Stomach (tissue), 9 donors: Measurements from ENCODE around the gene PARS2. TPM values are rescaled to one million over a fixed set of nuclear protein-coding genes. Genes with fewer than 3 reads are reported as not detected.
"Not testable (repeated sequence)": the region's sequence is repeated elsewhere in the genome, so short reads cannot be mapped to it uniquely, and the experiment has no call there.

Experiments used
- DNase-seq, 2 donors: peaks; one replicate each; pipeline versions ENCODE4 v3.0.0 to v3.0.0-alpha.2; 2013 to 2019
- H3K27ac ChIP-seq, 5 donors: fragments of 200-600 bp in 4 of 5; sonication (generic) in 4 of 5; one replicate each; pipeline ENCODE4 v1.5.1; 2013 to 2019; ENCODE audit warnings: mild to moderate bottlenecking in 1 of 5, moderate library complexity in 1 of 5
- H3K27me3 ChIP-seq, 3 donors: fragments of 200-600 bp; sonication (generic); one replicate each; pipeline ENCODE4 v1.5.1; 2017 to 2019; ENCODE audit warnings: mixed run types in 1 of 3
- H3K36me3 ChIP-seq, 4 donors: fragments of 200-600 bp; sonication (generic); 1 replicate in 3 of 4; 2 replicates in 1 of 4; pipeline ENCODE4 v1.5.1; 2016 to 2019
- H3K4me1 ChIP-seq, 4 donors: fragments of 200-600 bp; sonication (generic); one replicate each; pipeline ENCODE4 v1.5.1; 2016 to 2019
- H3K4me3 ChIP-seq, 4 donors: fragments of 200-600 bp; sonication (generic) in 3 of 4; one replicate each; pipeline ENCODE4 v1.5.1; 2016 to 2019; ENCODE audit warnings: mild to moderate bottlenecking in 1 of 4
- H3K9me3 ChIP-seq, 4 donors: fragments of 200-600 bp; sonication (generic); one replicate each; pipeline ENCODE4 v1.5.1; 2016 to 2019
- CTCF ChIP-seq, 7 experiments: fragments of 450-650 bp in 4 of 7; fragments of 200-600 bp in 3 of 7; sonication (generic) in 3 of 7; IDR thresholded peaks; one replicate each; pipeline ENCODE4 v1.5.1; 2016 to 2019; ENCODE audit warnings: antibody characterized with exemption in 7 of 7, control low read depth in 2 of 7, mild to moderate bottlenecking in 1 of 7
- EP300 ChIP-seq: sonication (generic); formaldehyde crosslinking; IDR thresholded peaks from one replicate; pipeline ENCODE4 v1.6.1; 2017; ENCODE audit warnings: antibody characterized with exemption
- POLR2A ChIP-seq, 4 donors: fragments of 450-650 bp; IDR thresholded peaks; one replicate each; pipeline ENCODE4 v1.6.1; 2016; ENCODE audit warnings: antibody characterized with exemption in 4 of 4, control low read depth in 2 of 4, mild to moderate bottlenecking in 1 of 4, moderate library complexity in 1 of 4
- POLR2AphosphoS5 ChIP-seq, 3 donors: sonication (generic); formaldehyde crosslinking; IDR thresholded peaks; one replicate each; pipeline ENCODE4 v1.6.1; 2016; ENCODE audit warnings: antibody characterized with exemption in 3 of 3
- WGBS, 5 donors: extraction: QIAGEN DNeasy Blood & Tissue Kit in 3 of 5; methylation state at CpG; one replicate each; pipeline versions ENCODE4 v1.1.5 to v1.1.7; 2013 to 2018; 5-methylcytosine and 5-hydroxymethylcytosine counted together
- intact Hi-C: fragments of 100-400 bp; cut with DNase I; formaldehyde crosslinking; loops from one replicate; pipeline ENCODE4 v1.15.1; 2023; ENCODE audit warnings: low total_unique reads
- polyA plus RNA-seq, 3 donors: library from polyadenylated mRNA; stranded (reverse); fragments of 200-250 nt; gene quantifications; one replicate each; pipeline ENCODE4 v1.2.3, GENCODE V29; 2013
- total RNA-seq, 5 donors: library from RNA; depleted of rRNA; stranded (reverse); fragments of >200 nt; gene quantifications; one replicate each; pipeline versions ENCODE4 v1.1.0 to v1.2.3, GENCODE V29; 2014 to 2016
- donor health status: healthy with polysubstance abuse.
- donor health status: Bipolar disorder and iron deficiency.
- donor health status: healthy.

Gene PARS2
- total and polyA plus RNA-seq, 8 donors: 0.29 to 3.6 (median 1.8) TPM; not detected in 1

GRCh38 chr1:54777011-54777410 lies 12.7 kb upstream of the PARS2 start:
- H3K4me1 ChIP-seq: peaks cover 8 to 25% (median 10%) of the 10 kb centered on the region in 4 donors
- peak overlapping the region in 2 of 5 donors; percentile 39 to 47 for H3K27ac ChIP-seq
- intact Hi-C loops: no loop called here
- H3K9me3 ChIP-seq: no peaks in the 10 kb centered on the region
- WGBS, 5 donors: 71 to 83% (median 78%) methylated on average over 4 of the region's 4 CpGs
- no peak for DNase-seq
- H3K27me3 ChIP-seq: peaks cover 0 to 20% (median 7%) of the 10 kb centered on the region in 3 donors
- H3K4me3 ChIP-seq: no peak overlapping the region
- no peak for TF ChIP-seq CTCF (IDR thresholded peaks at IDR 0.05)
- TF ChIP-seq EP300: no peak
- no peak for TF ChIP-seq POLR2A (IDR thresholded peaks at IDR 0.05)
- H3K36me3 ChIP-seq: no peaks in the 10 kb centered on the region

DNA sequence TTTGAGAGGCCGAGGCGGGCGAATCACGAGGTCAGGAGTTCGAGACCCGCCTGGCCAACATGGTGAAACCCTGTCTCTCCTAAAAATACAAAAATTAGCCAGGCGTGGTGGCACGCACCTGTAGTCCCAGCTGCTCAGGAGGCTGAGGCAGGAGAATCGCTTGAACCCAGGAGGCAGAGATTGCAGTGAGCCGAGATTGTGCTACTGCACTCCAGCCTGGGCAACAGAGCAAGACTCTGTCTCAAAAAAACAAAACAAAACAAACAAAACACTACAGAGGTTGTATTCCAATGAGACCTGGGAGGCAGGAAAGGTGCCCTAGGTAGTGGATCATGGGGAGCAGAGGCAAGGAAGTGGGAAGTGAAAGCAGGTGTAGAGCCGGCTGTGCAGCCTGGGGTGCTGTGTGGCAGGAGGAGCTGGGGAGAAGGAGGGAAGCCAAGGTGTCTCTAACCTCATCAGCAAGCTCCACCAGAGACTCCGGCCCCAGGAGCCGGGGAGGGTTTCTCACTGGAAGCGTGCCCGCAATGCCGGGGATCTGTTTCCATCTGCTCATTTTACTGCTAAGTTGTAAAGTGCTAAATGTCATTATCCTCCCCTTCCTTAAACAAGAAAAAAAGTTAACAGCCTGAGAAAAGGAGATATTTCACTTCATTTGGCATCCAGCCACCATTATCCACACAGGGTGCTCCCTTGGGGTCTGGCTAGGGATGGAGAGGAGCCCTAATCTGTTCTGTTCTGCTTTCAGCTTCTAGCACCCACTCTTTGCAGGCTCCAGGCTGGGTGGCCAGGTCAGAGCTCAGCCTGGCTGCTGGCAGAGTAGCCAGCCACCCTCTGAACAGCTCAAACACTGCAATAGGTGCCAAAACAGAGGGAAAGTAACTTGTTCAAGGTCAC lies 11.8 kb upstream of the PARS2 start:
- H3K4me3 ChIP-seq, DNase-seq, H3K9me3 ChIP-seq, intact Hi-C loops, H3K36me3 ChIP-seq: not testable (repeated sequence)
- 74 to 82% (median 80%) methylated on average over 16 of the region's 16 CpGs for WGBS, 5 donors
- Histone ChIP-seq H3K27me3 (peaks cover 0 to 12% (median 2%) of the 10 kb centered on the region in 3 donors), H3K27ac (peak overlapping the region in 2 of 5 donors; percentile 39 to 47), H3K4me1 (peaks cover under 1 to 18% (median 2%) of the 10 kb centered on the region in 4 donors)

- Histone ChIP-seq H3K4me1 (peaks cover 0 to 15% (median 0%) of the 10 kb centered on the region in 4 donors), H3K27ac (no peak overlapping the region), H3K9me3 (no peaks in the 10 kb centered on the region), H3K4me3 (no peak overlapping the region), H3K36me3 (no peaks in the 10 kb centered on the region), H3K27me3 (peaks cover 0 to 3% (median 0%) of the 10 kb centered on the region in 3 donors)
- no peak for TF ChIP-seq POLR2A (IDR thresholded peaks at IDR 0.05)
- TF ChIP-seq CTCF (IDR thresholded peaks at IDR 0.05): no peak
- TF ChIP-seq POLR2AphosphoS5 (IDR thresholded peaks at IDR 0.05): no peak
- no peak for TF ChIP-seq EP300
- DNase-seq: peak in 1 of 2 donors; percentile 28
- 59 to 69% (median 63%) methylated on average over 14 to 15 of the region's 15 CpGs for WGBS, 5 donors
- intact Hi-C loops: no loop called here
Observed at GRCh38 chr1:54774820-54775498, 10.6 kb upstream of the PARS2 start.

DNA sequence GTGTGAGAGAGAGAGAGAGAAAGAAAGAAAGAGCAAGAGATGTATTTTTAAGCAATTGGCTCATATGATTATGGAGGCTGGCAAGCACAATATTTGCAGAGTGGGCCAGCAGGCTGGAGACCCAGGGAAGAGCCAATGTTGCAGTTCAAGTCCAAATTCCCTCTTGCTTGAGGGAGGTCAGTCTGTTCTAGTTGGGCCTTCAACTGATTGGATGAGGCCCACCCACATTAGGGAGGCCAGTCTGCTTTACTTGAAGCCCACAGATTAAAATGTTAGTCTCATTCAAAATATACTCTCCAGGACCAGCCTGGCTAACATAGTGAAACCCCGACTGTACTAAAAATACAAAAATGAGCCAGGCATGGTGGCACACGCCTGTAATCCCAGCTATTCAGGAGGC lies 8.6 kb upstream of the PARS2 start:
- Histone ChIP-seq H3K4me3 (no peak overlapping the region), H3K27me3 (no peaks in the 10 kb centered on the region), H3K27ac (no peak overlapping the region), H3K9me3 (no peaks in the 10 kb centered on the region), H3K36me3 (no peaks in the 10 kb centered on the region), H3K4me1 (peaks cover 0 to 15% (median 0%) of the 10 kb centered on the region in 4 donors)
- TF ChIP-seq CTCF (IDR thresholded peaks at IDR 0.05) (no peak), POLR2AphosphoS5 (IDR thresholded peaks at IDR 0.05) (no peak), EP300 (no peak), POLR2A (IDR thresholded peaks at IDR 0.05) (no peak)
- DNase-seq: no peak
- WGBS, 5 donors: 88 to 95% (median 94%) methylated on average over 2 of the region's 2 CpGs
- intact Hi-C loops: no loop called here
